Measurements from ENCODE around the gene ARHGAP42.

The ARHGAP42 gene

GRCh38 chr11:100816823-100817222 lies 129.7 kb downstream of the ARHGAP42 start:
- TF ChIP-seq CTCF (IDR thresholded peaks at IDR 0.05; ENCODE audit: insufficient read depth, low read length, poor library complexity, severe bottlenecking) = no peak
- no peak for TF ChIP-seq EZH2phosphoT487 (conservative IDR thresholded peaks at IDR 0.05; ENCODE audit: low read length)
- H3K9me3 ChIP-seq (ENCODE audit: insufficient read depth, low read length) = no peaks in the 10 kb centered on the region

GRCh38 chr11:100817620-100818019 lies 130.5 kb downstream of the ARHGAP42 start:
- H3K4me2 ChIP-seq (ENCODE audit: low read depth, low read length, poor library complexity, severe bottlenecking) = no peak overlapping the region
- H3K36me3 ChIP-seq (ENCODE audit: low read length) = no peaks in the 10 kb centered on the region
- H3K27ac ChIP-seq (ENCODE audit: low read depth, low read length) = no peak overlapping the region
- H3K27me3 ChIP-seq (ENCODE audit: low read length) = no peaks in the 10 kb centered on the region
- no peak overlapping the region for H3K9ac ChIP-seq (ENCODE audit: low read length)
- TF ChIP-seq EZH2phosphoT487 (conservative IDR thresholded peaks at IDR 0.05; ENCODE audit: low read length) = no peak
- no peak for TF ChIP-seq CTCF (IDR thresholded peaks at IDR 0.05; ENCODE audit: insufficient read depth, low read length, poor library complexity, severe bottlenecking)
- H4K20me1 ChIP-seq (ENCODE audit: low read depth, low read length) = no peaks in the 10 kb centered on the region
- H3K9me3 ChIP-seq (ENCODE audit: insufficient read depth, low read length) = no peaks in the 10 kb centered on the region
- H3K79me2 ChIP-seq (ENCODE audit: insufficient read depth, low read length) = no peaks in the 10 kb centered on the region
- H3K4me3 ChIP-seq (ENCODE audit: insufficient read depth, low read length, poor library complexity, severe bottlenecking) = no peak overlapping the region
- H2AFZ ChIP-seq (ENCODE audit: low read depth, low read length, severe bottlenecking) = no peak overlapping the region
- H3F3A ChIP-seq (ENCODE audit: insufficient read depth) = no peaks in the 10 kb centered on the region
- H3K9me2 ChIP-seq (replicated peaks; ENCODE audit: insufficient read depth, low read length) = no peaks in the 10 kb centered on the region

More at GRCh38 chr11:100816823-100817222, 129.7 kb downstream of the ARHGAP42 start:
- H4K20me1 ChIP-seq (ENCODE audit: low read depth, low read length) = no peaks in the 10 kb centered on the region
- no peaks in the 10 kb centered on the region for H3F3A ChIP-seq (ENCODE audit: insufficient read depth)
- H3K36me3 ChIP-seq (ENCODE audit: low read length) = no peaks in the 10 kb centered on the region
- no peaks in the 10 kb centered on the region for H3K27me3 ChIP-seq (ENCODE audit: low read length)
- no peak overlapping the region for H3K4me2 ChIP-seq (ENCODE audit: low read depth, low read length, poor library complexity, severe bottlenecking)
- H3K27ac ChIP-seq (ENCODE audit: low read depth, low read length) = no peak overlapping the region
- no peak overlapping the region for H2AFZ ChIP-seq (ENCODE audit: low read depth, low read length, severe bottlenecking)
- no peaks in the 10 kb centered on the region for H3K9me2 ChIP-seq (replicated peaks; ENCODE audit: insufficient read depth, low read length)
- no peak overlapping the region for H3K4me3 ChIP-seq (ENCODE audit: insufficient read depth, low read length, poor library complexity, severe bottlenecking)
- H3K79me2 ChIP-seq (ENCODE audit: insufficient read depth, low read length) = no peaks in the 10 kb centered on the region
- no peak overlapping the region for H3K9ac ChIP-seq (ENCODE audit: low read length)

- Histone ChIP-seq H3K9me2 (replicated peaks; ENCODE audit: insufficient read depth, low read length) (no peaks in the 10 kb centered on the region), H3K4me2 (ENCODE audit: low read depth, low read length, poor library complexity, severe bottlenecking) (no peak overlapping the region), H4K20me1 (ENCODE audit: low read depth, low read length) (no peaks in the 10 kb centered on the region), H3K79me2 (ENCODE audit: insufficient read depth, low read length) (no peaks in the 10 kb centered on the region), H3K36me3 (ENCODE audit: low read length) (no peaks in the 10 kb centered on the region), H3K9ac (ENCODE audit: low read length) (no peak overlapping the region), H3K27ac (ENCODE audit: low read depth, low read length) (no peak overlapping the region), H2AFZ (ENCODE audit: low read depth, low read length, severe bottlenecking) (no peak overlapping the region), H3K9me3 (ENCODE audit: insufficient read depth, low read length) (no peaks in the 10 kb centered on the region), H3K4me3 (ENCODE audit: insufficient read depth, low read length, poor library complexity, severe bottlenecking) (no peak overlapping the region), H3F3A (ENCODE audit: insufficient read depth) (no peaks in the 10 kb centered on the region), H3K27me3 (ENCODE audit: low read length) (no peaks in the 10 kb centered on the region)
- TF ChIP-seq CTCF (IDR thresholded peaks at IDR 0.05; ENCODE audit: insufficient read depth, low read length, poor library complexity, severe bottlenecking) = no peak
- TF ChIP-seq EZH2phosphoT487 (conservative IDR thresholded peaks at IDR 0.05; ENCODE audit: low read length) = no peak
Observed at GRCh38 chr11:100820621-100821020, 133.5 kb downstream of the ARHGAP42 start.

All from SU-DHL-6 (cell line).